ENCODE data around the gene ZNF775.

ZNF775 gene

DNA sequence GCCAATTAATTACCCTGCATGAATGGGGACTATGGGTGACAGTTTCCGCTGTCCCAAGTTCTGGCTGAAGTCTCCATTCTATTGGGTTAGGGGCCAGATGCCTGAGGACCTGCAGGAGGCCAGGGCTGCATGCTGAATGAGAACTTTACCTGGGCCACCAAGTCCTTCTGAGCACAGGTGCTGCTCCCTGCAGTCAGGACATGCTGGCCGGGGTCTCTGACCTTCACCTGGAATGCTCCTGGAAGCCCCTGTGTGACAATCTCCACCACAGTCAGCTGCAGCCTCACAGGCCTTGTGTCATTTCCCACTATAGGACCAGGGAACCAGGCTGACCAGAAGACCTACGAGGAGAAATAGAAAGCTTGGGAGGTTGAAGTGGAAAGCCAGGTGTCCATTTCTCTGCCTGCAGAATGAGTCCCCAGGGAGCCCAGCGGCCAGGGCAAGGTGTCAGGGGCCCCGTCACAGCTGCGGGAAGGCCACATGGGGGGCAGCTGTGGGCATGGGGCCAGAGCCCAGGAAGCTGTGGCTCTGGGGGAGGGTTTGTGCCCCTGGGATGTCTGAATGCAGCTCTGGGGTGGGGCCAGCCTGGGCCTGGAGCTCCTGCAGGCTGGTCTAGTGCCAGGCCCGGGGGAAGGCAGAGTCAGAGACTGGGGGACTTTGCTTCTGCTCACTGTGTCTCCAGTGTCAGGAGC, 65.7 kb downstream of the ZNF775 start:
- DNase-seq = no peak

DNA sequence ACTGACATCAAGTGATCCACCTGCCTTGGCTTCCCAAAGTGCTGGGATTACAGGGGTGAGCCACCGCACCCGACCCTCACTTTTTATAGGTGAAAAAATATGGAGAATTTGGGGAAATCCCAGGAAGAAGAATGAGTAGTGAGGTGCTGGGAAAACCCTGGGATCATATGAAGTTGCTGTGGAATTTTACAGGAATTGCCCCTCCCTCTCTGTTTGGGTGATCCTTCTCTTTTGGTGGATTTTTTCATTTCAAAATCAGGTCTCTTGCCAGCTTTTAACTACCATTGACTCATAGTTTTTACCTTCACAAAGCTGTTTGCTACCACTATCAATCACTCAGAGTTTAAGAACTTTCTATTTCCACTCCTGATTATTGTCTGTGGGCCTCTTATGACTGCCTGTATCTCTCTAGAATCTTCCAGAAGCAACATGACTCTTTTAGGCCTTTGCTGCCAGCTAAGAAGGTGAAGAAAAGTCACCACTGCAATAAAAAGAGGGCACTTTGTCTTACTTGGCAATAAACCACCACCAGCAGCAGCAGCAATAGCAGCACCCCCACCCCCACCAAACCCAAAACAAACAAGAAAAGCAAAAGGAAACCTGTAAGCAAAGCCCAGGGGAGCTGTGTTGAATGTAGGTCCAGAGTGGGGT, 67.3 kb downstream of the ZNF775 start:
- no peak for DNase-seq

All from activated CD4-positive, alpha-beta T cell treated with anti-CD3 and anti-CD28 coated beads, Interleukin-2, amount 50 U/mL, for 1 hour (primary cell).